Fibroblast of lung (primary cell): Measurements from ENCODE around the gene MPDZ.

Source experiments
- CTCF ChIP-seq, 2 donors: IDR thresholded peaks in 1 of 2; conservative IDR thresholded peaks in 1 of 2; 1 replicate in 1 of 2; 2 replicates in 1 of 2; pipeline ENCODE4 v1.5.1; 2011 to 2012; ENCODE audit warnings: low read length in 2 of 2, control low read depth in 1 of 2, inconsistent platforms in 1 of 2, low read depth in 1 of 2, mild to moderate bottlenecking in 1 of 2
- EZH2 ChIP-seq: IDR thresholded peaks from 2 replicates; pipeline ENCODE4 v1.5.1; 2012; ENCODE audit warnings: low read length, control low read depth, mild to moderate bottlenecking; ENCODE audit errors: missing control alignments

GRCh38 chr9:13146840-13147239, 132.7 kb downstream of the MPDZ start:
- TF ChIP-seq CTCF (conservative IDR thresholded peaks at IDR 0.05 in 1 of 2, IDR thresholded peaks at IDR 0.05 in 1 of 2; ENCODE audit: low read depth in 1 of 2, low read length in 2 of 2) (no peak), EZH2 (no peak)
